SK-N-SH treated with all-trans-retinoic acid at 6 μM for 48 hours (cell line): ENCODE data around the gene GCLM.

Experiments
- ARNTL ChIP-seq: fragments of 450-650 bp; formaldehyde crosslinking; IDR thresholded peaks from 2 replicates; pipeline ENCODE4 v1.5.0; 2020; ENCODE audit warnings: low read depth, mild to moderate bottlenecking, moderate library complexity, borderline replicate concordance
- ESRRG ChIP-seq: fragments of 250-450 bp; sonication (Bioruptor Pico); IDR thresholded peaks from 2 replicates; pipeline ENCODE4 v1.6.1; 2021; ENCODE audit warnings: mild to moderate bottlenecking
- GLIS3 ChIP-seq: fragments of 250-450 bp; sonication (Bioruptor Pico); IDR thresholded peaks from 2 replicates; pipeline ENCODE4 v1.5.0; 2020; ENCODE audit warnings: mild to moderate bottlenecking, moderate library complexity
- ISL1 ChIP-seq: fragments of 250-450 bp; sonication (Bioruptor Pico); IDR thresholded peaks from 2 replicates; pipeline ENCODE4 v2.1.2; 2022; ENCODE audit warnings: mild to moderate bottlenecking, moderate library complexity
- PPARA ChIP-seq: fragments of 250-450 bp; sonication (Bioruptor Pico); IDR thresholded peaks from 2 replicates; pipeline ENCODE4 v1.5.0; 2020; ENCODE audit warnings: mild to moderate bottlenecking, borderline replicate concordance
- RARB ChIP-seq: fragments of 250-450 bp; sonication (Bioruptor Pico); IDR thresholded peaks from 2 replicates; pipeline ENCODE4 v1.8.0; 2021; ENCODE audit warnings: mild to moderate bottlenecking, moderate library complexity
- SNAI2 ChIP-seq: fragments of 250-450 bp; sonication (Bioruptor Pico); IDR thresholded peaks from 2 replicates; pipeline ENCODE4 v1.5.0; 2020; ENCODE audit warnings: mild to moderate bottlenecking, moderate library complexity
- TCF4 ChIP-seq: fragments of 250-450 bp; sonication (Bioruptor Pico); IDR thresholded peaks from 2 replicates; pipeline ENCODE4 v1.8.0; 2021; ENCODE audit warnings: mild to moderate bottlenecking, moderate library complexity, borderline replicate concordance
- ZFP3 ChIP-seq: fragments of 250-450 bp; sonication (Bioruptor Pico); IDR thresholded peaks from 2 replicates; pipeline ENCODE4 v1.5.0; 2020; ENCODE audit warnings: mild to moderate bottlenecking, moderate library complexity
- ZFP30 ChIP-seq: fragments of 450-650 bp; formaldehyde crosslinking; IDR thresholded peaks from 2 replicates; pipeline ENCODE4 v1.5.0; 2022; ENCODE audit warnings: mild to moderate bottlenecking, moderate library complexity
- TF ChIP-seq, protein P1 (sequence below): fragments of 250-450 bp; sonication (Bioruptor Pico); IDR thresholded peaks from 2 replicates; pipeline ENCODE4 v1.8.0; 2020; ENCODE audit warnings: mild to moderate bottlenecking, moderate library complexity, borderline replicate concordance
- TF ChIP-seq, protein P2 (sequence below): fragments of 250-450 bp; sonication (Bioruptor Pico); IDR thresholded peaks from 2 replicates; pipeline ENCODE4 v1.5.1; 2020; ENCODE audit warnings: low read depth, mild to moderate bottlenecking, moderate library complexity
- TF ChIP-seq, protein P3 (sequence below): fragments of 250-450 bp; sonication (Bioruptor Pico); IDR thresholded peaks from 2 replicates; pipeline ENCODE4 v1.5.0; 2020; ENCODE audit warnings: mild to moderate bottlenecking, moderate library complexity

DNA sequence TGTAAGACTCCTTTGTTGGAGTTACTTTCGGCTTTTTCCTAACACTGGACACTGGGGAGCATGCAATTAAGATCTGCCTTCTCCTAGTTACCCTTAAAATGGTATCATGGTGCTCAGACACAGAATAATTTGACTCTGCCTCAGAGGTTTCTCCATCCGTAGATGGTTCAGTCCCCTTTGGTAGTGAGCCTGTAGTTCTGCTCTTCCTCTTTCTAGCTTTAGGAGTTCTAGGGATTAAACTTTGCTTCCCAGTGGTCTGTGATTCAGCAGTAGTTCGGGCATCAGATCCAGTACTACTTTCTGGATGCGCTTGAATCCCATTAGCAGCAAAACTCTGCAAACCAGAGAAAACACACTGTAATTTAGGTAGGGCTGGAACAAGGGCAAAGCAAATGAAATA lies 31.7 kb downstream of the GCLM start:
- TF ChIP-seq, protein P1, sequence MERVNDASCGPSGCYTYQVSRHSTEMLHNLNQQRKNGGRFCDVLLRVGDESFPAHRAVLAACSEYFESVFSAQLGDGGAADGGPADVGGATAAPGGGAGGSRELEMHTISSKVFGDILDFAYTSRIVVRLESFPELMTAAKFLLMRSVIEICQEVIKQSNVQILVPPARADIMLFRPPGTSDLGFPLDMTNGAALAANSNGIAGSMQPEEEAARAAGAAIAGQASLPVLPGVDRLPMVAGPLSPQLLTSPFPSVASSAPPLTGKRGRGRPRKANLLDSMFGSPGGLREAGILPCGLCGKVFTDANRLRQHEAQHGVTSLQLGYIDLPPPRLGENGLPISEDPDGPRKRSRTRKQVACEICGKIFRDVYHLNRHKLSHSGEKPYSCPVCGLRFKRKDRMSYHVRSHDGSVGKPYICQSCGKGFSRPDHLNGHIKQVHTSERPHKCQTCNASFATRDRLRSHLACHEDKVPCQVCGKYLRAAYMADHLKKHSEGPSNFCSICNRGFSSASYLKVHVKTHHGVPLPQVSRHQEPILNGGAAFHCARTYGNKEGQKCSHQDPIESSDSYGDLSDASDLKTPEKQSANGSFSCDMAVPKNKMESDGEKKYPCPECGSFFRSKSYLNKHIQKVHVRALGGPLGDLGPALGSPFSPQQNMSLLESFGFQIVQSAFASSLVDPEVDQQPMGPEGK (CRISPR knock-in tag): no peak
- TF ChIP-seq TCF4: no peak
- no peak for TF ChIP-seq ZFP30 (CRISPR knock-in tag)
- no peak for TF ChIP-seq ARNTL (CRISPR knock-in tag)
- no peak for TF ChIP-seq ESRRG
- no peak for TF ChIP-seq RARB (CRISPR knock-in tag)
- TF ChIP-seq GLIS3 (CRISPR knock-in tag): no peak
- TF ChIP-seq, protein P2, sequence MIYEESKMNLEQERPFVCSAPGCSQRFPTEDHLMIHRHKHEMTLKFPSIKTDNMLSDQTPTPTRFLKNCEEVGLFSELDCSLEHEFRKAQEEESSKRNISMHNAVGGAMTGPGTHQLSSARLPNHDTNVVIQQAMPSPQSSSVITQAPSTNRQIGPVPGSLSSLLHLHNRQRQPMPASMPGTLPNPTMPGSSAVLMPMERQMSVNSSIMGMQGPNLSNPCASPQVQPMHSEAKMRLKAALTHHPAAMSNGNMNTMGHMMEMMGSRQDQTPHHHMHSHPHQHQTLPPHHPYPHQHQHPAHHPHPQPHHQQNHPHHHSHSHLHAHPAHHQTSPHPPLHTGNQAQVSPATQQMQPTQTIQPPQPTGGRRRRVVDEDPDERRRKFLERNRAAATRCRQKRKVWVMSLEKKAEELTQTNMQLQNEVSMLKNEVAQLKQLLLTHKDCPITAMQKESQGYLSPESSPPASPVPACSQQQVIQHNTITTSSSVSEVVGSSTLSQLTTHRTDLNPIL: no peak
- TF ChIP-seq SNAI2: no peak
- TF ChIP-seq ISL1 (CRISPR knock-in tag): no peak
- no peak for TF ChIP-seq PPARA (CRISPR knock-in tag)
- TF ChIP-seq, protein P3, sequence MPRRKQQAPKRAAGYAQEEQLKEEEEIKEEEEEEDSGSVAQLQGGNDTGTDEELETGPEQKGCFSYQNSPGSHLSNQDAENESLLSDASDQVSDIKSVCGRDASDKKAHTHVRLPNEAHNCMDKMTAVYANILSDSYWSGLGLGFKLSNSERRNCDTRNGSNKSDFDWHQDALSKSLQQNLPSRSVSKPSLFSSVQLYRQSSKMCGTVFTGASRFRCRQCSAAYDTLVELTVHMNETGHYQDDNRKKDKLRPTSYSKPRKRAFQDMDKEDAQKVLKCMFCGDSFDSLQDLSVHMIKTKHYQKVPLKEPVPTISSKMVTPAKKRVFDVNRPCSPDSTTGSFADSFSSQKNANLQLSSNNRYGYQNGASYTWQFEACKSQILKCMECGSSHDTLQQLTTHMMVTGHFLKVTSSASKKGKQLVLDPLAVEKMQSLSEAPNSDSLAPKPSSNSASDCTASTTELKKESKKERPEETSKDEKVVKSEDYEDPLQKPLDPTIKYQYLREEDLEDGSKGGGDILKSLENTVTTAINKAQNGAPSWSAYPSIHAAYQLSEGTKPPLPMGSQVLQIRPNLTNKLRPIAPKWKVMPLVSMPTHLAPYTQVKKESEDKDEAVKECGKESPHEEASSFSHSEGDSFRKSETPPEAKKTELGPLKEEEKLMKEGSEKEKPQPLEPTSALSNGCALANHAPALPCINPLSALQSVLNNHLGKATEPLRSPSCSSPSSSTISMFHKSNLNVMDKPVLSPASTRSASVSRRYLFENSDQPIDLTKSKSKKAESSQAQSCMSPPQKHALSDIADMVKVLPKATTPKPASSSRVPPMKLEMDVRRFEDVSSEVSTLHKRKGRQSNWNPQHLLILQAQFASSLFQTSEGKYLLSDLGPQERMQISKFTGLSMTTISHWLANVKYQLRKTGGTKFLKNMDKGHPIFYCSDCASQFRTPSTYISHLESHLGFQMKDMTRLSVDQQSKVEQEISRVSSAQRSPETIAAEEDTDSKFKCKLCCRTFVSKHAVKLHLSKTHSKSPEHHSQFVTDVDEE (CRISPR knock-in tag): no peak
- no peak for TF ChIP-seq ZFP3
